GM19025 (cell line): ENCODE results near the gene ZNF646.

Source experiments
- ATAC-seq: cut with Tn5 transposase; IDR thresholded peaks from one replicate; pipeline ENCODE4 v1.9.1; 2021; ENCODE audit warnings: mild to moderate bottlenecking, low read depth, moderate library complexity; ENCODE audit not compliant: unreplicated experiment

ZNF646 gene

GRCh38 chr16:31106509-31107464 is 32.6 kb downstream of the ZNF646 start:
- ATAC-seq = no peak

DNA sequence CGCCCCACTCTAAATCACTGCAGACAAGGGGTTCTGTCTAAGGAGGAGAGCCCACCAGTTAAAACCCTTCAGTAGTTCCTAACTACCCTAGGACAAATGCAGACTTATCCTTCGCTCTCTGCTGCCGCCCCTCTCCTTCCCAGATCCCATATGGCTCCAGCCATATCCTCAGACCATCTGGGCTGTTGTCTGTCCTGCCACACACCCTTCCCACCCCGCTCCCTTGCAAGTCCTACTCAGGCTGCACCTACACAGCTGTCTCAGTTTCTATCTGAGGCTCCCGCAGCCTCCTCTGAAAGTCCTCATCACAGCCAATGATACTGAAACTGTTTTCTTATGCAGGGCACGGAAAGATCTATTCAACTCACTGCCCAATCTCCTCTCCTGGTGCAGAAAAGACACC is 33.2 kb downstream of the ZNF646 start:
- peak; percentile 56 for ATAC-seq

DNA sequence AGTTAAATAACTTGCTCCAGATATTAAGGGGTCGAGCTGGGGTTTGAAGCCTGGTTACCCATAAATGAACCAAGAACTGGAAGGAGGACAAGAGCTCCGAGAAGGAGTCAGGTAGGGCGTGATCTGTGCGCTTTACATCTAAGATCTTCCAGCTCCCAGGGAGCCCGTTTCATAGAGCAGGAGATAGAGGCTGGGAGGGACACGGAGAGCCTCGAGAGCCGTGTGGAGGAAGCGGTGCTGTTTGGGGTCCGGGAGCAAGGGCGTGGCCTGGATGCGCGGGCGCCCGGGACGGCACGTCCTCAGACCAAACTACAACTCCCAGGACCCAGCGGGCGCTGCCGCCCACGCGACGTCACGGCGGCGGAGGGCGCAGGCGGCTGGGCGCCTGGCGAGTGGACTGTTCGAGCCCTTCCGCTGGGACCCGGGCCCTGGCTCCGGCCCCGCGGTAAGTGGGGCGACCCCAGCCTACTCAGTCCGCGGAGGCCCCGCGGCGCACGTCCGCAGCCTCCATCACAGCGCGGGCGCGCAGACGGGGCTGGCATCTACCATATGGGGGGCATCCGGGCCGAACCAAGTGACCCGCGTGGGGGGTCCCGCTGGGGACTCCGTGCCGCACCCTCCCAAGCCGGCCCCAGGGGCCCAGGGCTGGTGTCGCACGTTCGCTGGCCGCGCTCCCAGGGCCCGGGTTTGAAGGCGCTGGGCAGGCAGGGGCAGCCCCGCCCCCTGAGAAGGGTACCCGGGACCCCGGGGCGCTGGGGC is 34.0 kb downstream of the ZNF646 start, which contains the start of gene BCKDK:
BCKDK (plus strand) TSS at position 352 of the 759 bp plus-strand sequence. CDS start 838 bp downstream, outside the sequence.
- ATAC-seq = peak; percentile 82

- no peak for ATAC-seq
These were observed 34.8 kb downstream of the ZNF646 start for GRCh38 chr16:31108794-31109558.

DNA sequence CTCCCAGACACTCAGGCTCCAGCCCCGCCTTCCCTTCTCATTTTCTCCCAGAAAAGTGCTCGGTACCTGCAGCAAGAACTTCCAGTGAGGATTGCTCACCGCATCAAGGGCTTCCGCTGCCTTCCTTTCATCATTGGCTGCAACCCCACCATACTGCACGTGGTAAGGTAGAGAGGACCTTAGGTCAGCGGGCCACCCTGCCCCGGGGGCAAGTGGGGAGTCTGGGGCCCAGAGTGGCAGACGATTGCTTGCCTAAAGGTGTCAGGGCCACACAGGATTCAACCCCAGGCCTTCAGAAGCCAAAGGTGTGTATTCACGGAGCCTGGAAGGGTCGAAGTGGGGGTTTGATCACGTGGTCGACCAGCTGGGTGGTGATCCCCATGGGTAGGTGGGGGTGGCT is 35.4 kb downstream of the ZNF646 start:
- no peak for ATAC-seq

- no peak for ATAC-seq
These were observed 36.1 kb downstream of the ZNF646 start for GRCh38 chr16:31110106-31111034.

GRCh38 chr16:31111881-31112466 is 37.8 kb downstream of the ZNF646 start:
- ATAC-seq = no peak

- ATAC-seq = no peak
These were observed 38.5 kb downstream of the ZNF646 start for GRCh38 chr16:31112711-31113110.

- no peak for ATAC-seq
These were observed 39.2 kb downstream of the ZNF646 start for GRCh38 chr16:31113121-31114120.

GRCh38 chr16:31114468-31114867 is 40.2 kb downstream of the ZNF646 start:
- ATAC-seq = no peak

- ATAC-seq = peak; percentile 88
These were observed 43.4 kb downstream of the ZNF646 start, which contains the start of gene KAT8 for GRCh38 chr16:31117384-31118222. Gene KAT8, plus strand, starts transcription at chr16:31117664. Its CDS starts 18 bp downstream, at chr16:31117682.

DNA sequence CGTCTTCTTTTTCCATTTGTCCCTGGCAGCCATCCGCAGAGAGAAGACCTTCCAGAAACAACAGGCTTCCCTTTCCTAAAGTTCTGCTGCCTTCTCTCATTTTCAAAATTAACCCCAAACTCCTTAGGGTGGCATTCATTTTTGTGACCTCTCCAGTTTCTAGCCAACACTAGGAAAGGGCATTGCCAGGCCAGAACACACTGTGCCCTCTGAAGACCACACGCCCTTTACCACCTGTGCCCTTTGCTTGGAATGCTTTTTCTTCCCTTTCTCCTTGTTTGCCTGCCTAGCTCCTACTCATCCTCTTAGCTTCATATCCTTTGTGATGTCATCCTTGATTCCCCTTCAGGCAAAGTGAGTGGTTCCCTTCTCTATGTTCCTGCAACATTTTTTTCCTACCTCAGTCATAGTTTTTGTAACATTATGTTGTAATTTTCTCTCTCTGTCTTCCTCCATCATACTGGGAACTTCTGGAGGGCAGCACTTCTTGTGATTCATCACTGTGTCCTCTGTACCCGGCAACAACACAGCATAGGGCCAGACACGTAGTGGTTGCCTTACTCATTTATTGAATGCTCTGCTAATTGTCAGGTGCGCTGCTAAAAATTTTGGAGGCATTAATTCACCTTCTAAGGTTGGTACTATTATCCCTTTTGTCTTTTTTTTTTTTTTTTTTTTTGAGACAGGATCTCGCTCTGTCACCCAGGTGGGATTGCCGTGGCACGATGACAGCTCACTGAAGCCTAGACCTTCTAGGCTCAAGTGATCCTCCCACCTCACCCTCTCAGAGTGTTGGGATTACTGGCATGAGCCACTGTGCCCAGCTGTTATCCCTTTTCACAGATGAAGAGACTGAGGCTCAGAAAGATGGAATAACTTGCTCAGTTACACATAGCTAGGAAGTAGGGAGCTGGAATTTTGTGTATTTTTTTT is 44.3 kb downstream of the ZNF646 start:
- ATAC-seq = no peak

DNA sequence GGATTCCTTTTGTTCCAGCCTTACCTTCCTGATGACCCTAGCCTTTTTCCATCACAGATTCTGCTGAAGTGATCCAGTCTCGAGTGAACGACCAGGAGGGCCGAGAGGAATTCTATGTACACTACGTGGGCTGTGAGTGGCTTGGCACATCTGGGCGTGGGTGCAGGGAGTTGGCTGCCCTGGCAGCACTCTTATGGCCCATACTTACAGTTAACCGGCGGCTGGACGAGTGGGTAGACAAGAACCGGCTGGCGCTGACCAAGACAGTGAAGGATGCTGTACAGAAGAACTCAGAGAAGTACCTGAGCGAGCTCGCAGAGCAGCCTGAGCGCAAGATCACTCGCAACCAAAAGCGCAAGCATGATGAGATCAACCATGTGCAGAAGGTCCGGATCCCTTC is 45.9 kb downstream of the ZNF646 start:
- ATAC-seq = no peak

DNA sequence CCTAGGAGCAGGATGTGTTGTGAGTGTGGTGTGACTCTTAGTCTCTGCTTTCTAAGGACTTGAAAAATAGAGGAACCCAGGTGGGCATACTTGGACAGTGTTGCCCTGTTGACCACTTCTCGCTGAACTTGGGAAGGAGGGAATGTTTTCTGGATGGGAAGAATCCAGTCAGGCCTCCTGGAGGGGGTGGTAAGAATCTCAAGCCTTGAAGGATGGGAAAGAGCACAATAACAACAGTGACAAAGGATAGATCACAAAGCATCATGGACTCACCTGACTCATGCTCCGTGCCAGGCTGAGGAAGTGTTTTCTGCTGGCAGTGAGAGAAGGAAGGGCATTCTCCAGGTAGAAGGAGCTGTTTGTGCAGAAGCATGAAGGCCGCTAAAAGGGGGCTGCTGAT is 51.6 kb downstream of the ZNF646 start:
- no peak for ATAC-seq

GRCh38 chr16:31127182-31127581 is 53.0 kb downstream of the ZNF646 start:
- ATAC-seq = no peak
